Fibroblast of lung (primary cell): ENCODE data around the gene INPP4A. TPM values are rescaled to one million over a fixed set of nuclear protein-coding genes. Genes with fewer than 3 reads are reported as not detected.

Source experiments
- DNase-seq, 2 donors: peaks; one replicate each; pipeline versions ENCODE4 v3.0.0 to v3.0.0-alpha.2; 2010; ENCODE audit warnings: low read depth in 2 of 2
- H2AFZ ChIP-seq: 2 replicates; pipeline ENCODE4 v1.5.1; 2012; ENCODE audit warnings: low read length, control low read depth, inconsistent platforms
- H3K27ac ChIP-seq: 2 replicates; pipeline ENCODE4 v1.5.1; 2011; ENCODE audit warnings: low read length, control low read depth; ENCODE audit not compliant: insufficient read depth
- H3K27me3 ChIP-seq: 2 replicates; pipeline ENCODE4 v1.5.1; 2011; ENCODE audit warnings: mild to moderate bottlenecking, low read length; ENCODE audit not compliant: control insufficient read depth, insufficient read depth
- H3K36me3 ChIP-seq: 2 replicates; pipeline ENCODE4 v1.5.1; 2011; ENCODE audit warnings: low read length; ENCODE audit not compliant: control insufficient read depth, insufficient read depth
- H3K4me1 ChIP-seq: 2 replicates; pipeline ENCODE4 v1.5.1; 2011; ENCODE audit warnings: low read length; ENCODE audit not compliant: control insufficient read depth, insufficient read depth; ENCODE audit errors: extremely low read depth
- H3K4me2 ChIP-seq: 2 replicates; pipeline ENCODE4 v1.5.1; 2011; ENCODE audit warnings: low read length, control low read depth; ENCODE audit not compliant: insufficient read depth; ENCODE audit errors: extremely low read depth
- H3K4me3 ChIP-seq, 4 experiments: fragments of 200-600 bp in 1 of 4; sonication (generic) in 1 of 4; replicated peaks in 1 of 4; 2 replicates each; pipeline ENCODE4 v1.5.1; 2011 to 2016; ENCODE audit warnings: low read length in 4 of 4, low read depth in 3 of 4, mild to moderate bottlenecking in 3 of 4, control low read depth in 2 of 4, inconsistent platforms in 1 of 4, mixed read lengths in 1 of 4; ENCODE audit not compliant: insufficient read depth in 1 of 4; ENCODE audit errors: control extremely low read depth in 1 of 4
- H3K79me2 ChIP-seq: 2 replicates; pipeline ENCODE4 v1.5.1; 2012; ENCODE audit warnings: mild to moderate bottlenecking, low read length, inconsistent platforms; ENCODE audit not compliant: control insufficient read depth, insufficient read depth
- H3K9ac ChIP-seq: 2 replicates; pipeline ENCODE4 v1.5.1; 2011; ENCODE audit warnings: mild to moderate bottlenecking, low read length, control low read depth; ENCODE audit not compliant: insufficient read depth
- H3K9me3 ChIP-seq: 2 replicates; pipeline ENCODE4 v1.5.1; 2012; ENCODE audit warnings: low read depth, low read length; ENCODE audit not compliant: control insufficient read depth, insufficient read depth
- H4K20me1 ChIP-seq: 2 replicates; pipeline ENCODE4 v1.5.1; 2011; ENCODE audit warnings: low read length; ENCODE audit not compliant: control insufficient read depth, insufficient read depth; ENCODE audit errors: extremely low read depth
- EZH2 ChIP-seq: IDR thresholded peaks from 2 replicates; pipeline ENCODE4 v1.5.1; 2012; ENCODE audit warnings: low read length, control low read depth, mild to moderate bottlenecking; ENCODE audit errors: missing control alignments
- polyA plus RNA-seq, 2 donors: library from polyadenylated mRNA; depleted of rRNA in 1 of 2; stranded (reverse) in 1 of 2; unstranded in 1 of 2; fragments of >200 nt; gene quantifications; 2 replicates each; pipeline ENCODE4 v1.2.1, GENCODE V29; 2011 to 2012; ENCODE audit warnings: missing spikeins in 1 of 2
- total RNA-seq: library from RNA; depleted of rRNA; stranded (reverse); fragments of >200 nt; gene quantifications from 2 replicates; pipeline ENCODE4 v1.2.1, GENCODE V29; 2014
- TF ChIP-seq, protein P1 (sequence below), 2 donors: IDR thresholded peaks in 1 of 2; conservative IDR thresholded peaks in 1 of 2; 1 replicate in 1 of 2; 2 replicates in 1 of 2; pipeline ENCODE4 v1.5.1; 2011 to 2012; ENCODE audit warnings: low read length in 2 of 2, control low read depth in 1 of 2, inconsistent platforms in 1 of 2, low read depth in 1 of 2, mild to moderate bottlenecking in 1 of 2

Gene INPP4A
- total and polyA plus RNA-seq, 2 donors (not counting 1 experiment from before 2014, with no cell fraction given): 10.2 to 26.1 TPM

DNA sequence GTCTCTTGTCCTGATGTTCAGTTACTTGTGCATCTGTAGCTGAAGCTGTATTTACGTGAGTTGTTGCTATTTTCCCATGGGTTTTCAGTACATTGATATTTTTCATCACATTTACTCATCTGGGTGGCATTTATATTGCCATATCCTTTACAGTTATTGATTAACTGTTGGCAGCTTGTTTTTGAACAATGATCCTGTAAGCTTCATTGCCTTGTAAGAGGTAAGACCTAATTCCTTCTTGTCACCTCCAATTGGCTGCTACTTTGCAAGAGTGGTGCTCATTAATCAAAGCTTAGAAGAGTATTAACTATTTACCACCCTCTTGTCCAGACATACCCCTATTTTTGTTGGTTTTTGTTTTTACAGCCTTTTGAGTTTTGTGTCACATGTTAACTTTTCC is 88.9 kb downstream of the INPP4A start:
- Histone ChIP-seq H3K27me3 (no peaks in the 10 kb centered on the region), H3K27ac (no peak overlapping the region), H3K4me1 (no peaks in the 10 kb centered on the region), H3K4me2 (no peak overlapping the region), H3K9me3 (no peaks in the 10 kb centered on the region), H3K4me3 (no peak overlapping the region), H3K9ac (no peak overlapping the region), H4K20me1 (no peaks in the 10 kb centered on the region), H2AFZ (no peak overlapping the region), H3K36me3 (no peaks in the 10 kb centered on the region), H3K79me2 (no peaks in the 10 kb centered on the region)
- no peak for TF ChIP-seq EZH2
- no peak for DNase-seq

DNA sequence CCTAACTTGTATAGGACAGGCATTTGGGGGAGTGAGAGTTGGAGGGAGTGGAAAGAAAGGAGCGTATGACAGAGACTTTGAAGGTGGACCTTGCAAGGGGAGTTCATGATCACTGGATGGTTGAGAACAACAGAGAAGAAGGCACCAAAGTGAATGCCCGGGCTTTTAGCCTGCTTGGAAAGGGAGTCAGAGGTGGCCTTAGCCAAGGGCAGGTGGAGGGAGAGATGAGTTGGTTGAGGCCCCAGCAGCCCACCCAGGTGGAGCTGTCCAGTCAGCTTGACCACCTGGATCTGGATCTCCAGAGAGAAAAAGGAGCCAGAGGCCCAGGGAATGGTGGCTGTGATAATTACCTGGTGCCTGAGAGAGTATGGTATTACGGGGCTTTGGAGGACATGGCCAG is 90.1 kb downstream of the INPP4A start:
- no peak overlapping the region for H2AFZ ChIP-seq
- no peak overlapping the region for H3K27ac ChIP-seq
- no peaks in the 10 kb centered on the region for H3K27me3 ChIP-seq
- H3K9ac ChIP-seq: no peak overlapping the region
- no peak for DNase-seq
- no peak overlapping the region for H3K4me2 ChIP-seq
- TF ChIP-seq EZH2: no peak
- TF ChIP-seq, protein P1, sequence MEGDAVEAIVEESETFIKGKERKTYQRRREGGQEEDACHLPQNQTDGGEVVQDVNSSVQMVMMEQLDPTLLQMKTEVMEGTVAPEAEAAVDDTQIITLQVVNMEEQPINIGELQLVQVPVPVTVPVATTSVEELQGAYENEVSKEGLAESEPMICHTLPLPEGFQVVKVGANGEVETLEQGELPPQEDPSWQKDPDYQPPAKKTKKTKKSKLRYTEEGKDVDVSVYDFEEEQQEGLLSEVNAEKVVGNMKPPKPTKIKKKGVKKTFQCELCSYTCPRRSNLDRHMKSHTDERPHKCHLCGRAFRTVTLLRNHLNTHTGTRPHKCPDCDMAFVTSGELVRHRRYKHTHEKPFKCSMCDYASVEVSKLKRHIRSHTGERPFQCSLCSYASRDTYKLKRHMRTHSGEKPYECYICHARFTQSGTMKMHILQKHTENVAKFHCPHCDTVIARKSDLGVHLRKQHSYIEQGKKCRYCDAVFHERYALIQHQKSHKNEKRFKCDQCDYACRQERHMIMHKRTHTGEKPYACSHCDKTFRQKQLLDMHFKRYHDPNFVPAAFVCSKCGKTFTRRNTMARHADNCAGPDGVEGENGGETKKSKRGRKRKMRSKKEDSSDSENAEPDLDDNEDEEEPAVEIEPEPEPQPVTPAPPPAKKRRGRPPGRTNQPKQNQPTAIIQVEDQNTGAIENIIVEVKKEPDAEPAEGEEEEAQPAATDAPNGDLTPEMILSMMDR (conservative IDR thresholded peaks at IDR 0.05 in 1 of 2, IDR thresholded peaks at IDR 0.05 in 1 of 2; ENCODE audit: low read depth in 1 of 2, low read length in 2 of 2): no peak
- H3K79me2 ChIP-seq: no peaks in the 10 kb centered on the region
- H4K20me1 ChIP-seq: no peaks in the 10 kb centered on the region
- no peaks in the 10 kb centered on the region for H3K36me3 ChIP-seq
- no peaks in the 10 kb centered on the region for H3K9me3 ChIP-seq
- no peaks in the 10 kb centered on the region for H3K4me1 ChIP-seq
- no peak overlapping the region for H3K4me3 ChIP-seq

DNA sequence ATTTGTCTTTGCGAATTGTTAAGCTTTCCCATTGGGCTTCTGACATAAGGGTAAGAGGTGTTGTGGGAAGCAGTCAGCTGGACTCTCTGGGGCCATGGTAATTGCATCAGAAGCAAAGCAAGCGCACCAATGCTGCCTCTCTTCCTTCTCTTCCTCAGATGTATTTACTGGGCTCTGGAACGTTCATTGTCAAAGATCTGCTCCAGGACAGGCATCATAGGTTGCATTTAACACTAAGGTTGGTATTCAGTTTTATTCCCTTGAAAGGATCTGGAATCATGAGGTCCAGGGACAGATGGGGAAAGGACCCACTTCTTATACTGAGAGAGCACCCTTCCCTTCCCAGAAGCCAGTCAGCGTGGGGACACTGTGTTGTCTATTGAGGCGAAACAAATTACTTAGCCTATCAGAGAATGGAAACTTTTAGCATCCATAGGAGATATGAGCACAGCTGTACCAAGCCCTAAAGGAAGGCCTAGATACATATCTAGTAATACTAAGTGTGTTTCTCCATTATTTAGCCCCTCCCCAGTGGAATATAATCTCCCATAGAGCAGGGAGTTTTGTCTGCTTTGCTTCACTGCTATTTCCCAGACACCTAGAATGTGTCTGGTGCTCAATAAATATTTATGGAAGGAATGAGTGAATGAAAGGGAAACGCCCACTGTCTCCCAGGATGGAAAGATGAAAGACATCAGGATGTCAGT is 91.5 kb downstream of the INPP4A start:
- Histone ChIP-seq H3K36me3 (no peaks in the 10 kb centered on the region), H3K9me3 (no peaks in the 10 kb centered on the region), H3K9ac (no peak overlapping the region), H4K20me1 (no peaks in the 10 kb centered on the region), H2AFZ (no peak overlapping the region), H3K27me3 (no peaks in the 10 kb centered on the region), H3K4me3 (no peak overlapping the region), H3K4me1 (no peaks in the 10 kb centered on the region), H3K79me2 (no peaks in the 10 kb centered on the region), H3K27ac (no peak overlapping the region), H3K4me2 (no peak overlapping the region)
- no peak for DNase-seq
- TF ChIP-seq, protein P1 (conservative IDR thresholded peaks at IDR 0.05 in 1 of 2, IDR thresholded peaks at IDR 0.05 in 1 of 2; ENCODE audit: low read depth in 1 of 2, low read length in 2 of 2): no peak
- TF ChIP-seq EZH2: no peak
